ENCODE results near the gene SH3RF3.

The SH3RF3 gene

GRCh38 chr2:109454765-109455394 is 325.9 kb downstream of the SH3RF3 start:
- DNase-seq (ENCODE audit: low read depth), result no peak

- DNase-seq (ENCODE audit: low read depth), result no peak
These were observed 327.0 kb downstream of the SH3RF3 start for GRCh38 chr2:109455731-109456691.

GRCh38 chr2:109456776-109457175 is 327.8 kb downstream of the SH3RF3 start:
- no peak for DNase-seq (ENCODE audit: low read depth)

GRCh38 chr2:109457366-109457765 is 328.4 kb downstream of the SH3RF3 start:
- no peak for DNase-seq (ENCODE audit: low read depth)

GRCh38 chr2:109457794-109458193 is 328.8 kb downstream of the SH3RF3 start:
- DNase-seq (ENCODE audit: low read depth), result no peak

- no peak for DNase-seq (ENCODE audit: low read depth)
These were observed 329.5 kb downstream of the SH3RF3 start for GRCh38 chr2:109458512-109458911.

- no peak for DNase-seq (ENCODE audit: low read depth)
These were observed 330.5 kb downstream of the SH3RF3 start for GRCh38 chr2:109459485-109459884.

- no peak for DNase-seq (ENCODE audit: low read depth)
These were observed 331.7 kb downstream of the SH3RF3 start for GRCh38 chr2:109460553-109461324.

- no peak for DNase-seq (ENCODE audit: low read depth)
These were observed 334.2 kb downstream of the SH3RF3 start for GRCh38 chr2:109463236-109463635.

- DNase-seq (ENCODE audit: low read depth), result no peak
These were observed 334.9 kb downstream of the SH3RF3 start for GRCh38 chr2:109463891-109464290.

- no peak for DNase-seq (ENCODE audit: low read depth)
These were observed 337.9 kb downstream of the SH3RF3 start for GRCh38 chr2:109466674-109467575.

- no peak for DNase-seq (ENCODE audit: low read depth)
These were observed 338.7 kb downstream of the SH3RF3 start for GRCh38 chr2:109467701-109468100.

GRCh38 chr2:109468893-109469292 is 339.9 kb downstream of the SH3RF3 start:
- DNase-seq (ENCODE audit: low read depth), result no peak

- no peak for DNase-seq (ENCODE audit: low read depth)
These were observed 342.7 kb downstream of the SH3RF3 start for GRCh38 chr2:109471658-109472057.

- no peak for DNase-seq (ENCODE audit: low read depth)
These were observed 343.4 kb downstream of the SH3RF3 start for GRCh38 chr2:109472331-109472959.

- DNase-seq (ENCODE audit: low read depth), result no peak
These were observed 344.0 kb downstream of the SH3RF3 start for GRCh38 chr2:109472974-109473373.

GRCh38 chr2:109473616-109474318 is 344.8 kb downstream of the SH3RF3 start:
- no peak for DNase-seq (ENCODE audit: low read depth)

- no peak for DNase-seq (ENCODE audit: low read depth)
These were observed 345.4 kb downstream of the SH3RF3 start for GRCh38 chr2:109474319-109474825.

GRCh38 chr2:109475531-109476210 is 346.7 kb downstream of the SH3RF3 start:
- DNase-seq (ENCODE audit: low read depth), result no peak

Measured in activated T-helper 9 cell treated with anti-CD3 and anti-CD28 coated beads, Interleukin-2, amount 50 U/mL, for 16 hours (primary cell).